IPS-11a (cell line): Measurements from ENCODE around the gene GRM7.

ENCODE experiments used
- H3K4me3 ChIP-seq: one replicate; pipeline ENCODE4 v1.5.1; 2013; ENCODE audit warnings: low read depth, low read length, control low read depth

The GRM7 gene

GRCh38 chr3:7632305-7632704 is 771.4 kb downstream of the GRM7 start:
- no peak overlapping the region for H3K4me3 ChIP-seq

GRCh38 chr3:7637694-7638093 is 776.8 kb downstream of the GRM7 start:
- H3K4me3 ChIP-seq: no peak overlapping the region

GRCh38 chr3:7638103-7638502 is 777.2 kb downstream of the GRM7 start:
- H3K4me3 ChIP-seq: no peak overlapping the region

GRCh38 chr3:7640787-7641186 is 779.9 kb downstream of the GRM7 start:
- H3K4me3 ChIP-seq: no peak overlapping the region

- no peak overlapping the region for H3K4me3 ChIP-seq
Observed at GRCh38 chr3:7646851-7647250, 785.9 kb downstream of the GRM7 start.

GRCh38 chr3:7650466-7650865 is 789.6 kb downstream of the GRM7 start:
- no peak overlapping the region for H3K4me3 ChIP-seq

- H3K4me3 ChIP-seq: no peak overlapping the region
Observed at GRCh38 chr3:7651274-7651673, 790.4 kb downstream of the GRM7 start.

GRCh38 chr3:7657214-7658112 is 796.5 kb downstream of the GRM7 start:
- no peak overlapping the region for H3K4me3 ChIP-seq

GRCh38 chr3:7658294-7658693 is 797.4 kb downstream of the GRM7 start:
- no peak overlapping the region for H3K4me3 ChIP-seq

GRCh38 chr3:7659079-7659478 is 798.2 kb downstream of the GRM7 start:
- no peak overlapping the region for H3K4me3 ChIP-seq

- no peak overlapping the region for H3K4me3 ChIP-seq
Observed at GRCh38 chr3:7663771-7664170, 802.9 kb downstream of the GRM7 start.

GRCh38 chr3:7667774-7668173 is 806.9 kb downstream of the GRM7 start:
- no peak overlapping the region for H3K4me3 ChIP-seq

- H3K4me3 ChIP-seq: no peak overlapping the region
Observed at GRCh38 chr3:7669641-7670040, 808.7 kb downstream of the GRM7 start.

GRCh38 chr3:7678521-7678920 is 817.6 kb downstream of the GRM7 start:
- no peak overlapping the region for H3K4me3 ChIP-seq

- no peak overlapping the region for H3K4me3 ChIP-seq
Observed at GRCh38 chr3:7682822-7683229, 821.9 kb downstream of the GRM7 start.

GRCh38 chr3:7683426-7683825 is 822.5 kb downstream of the GRM7 start:
- H3K4me3 ChIP-seq: no peak overlapping the region

GRCh38 chr3:7684182-7684715 is 823.3 kb downstream of the GRM7 start:
- no peak overlapping the region for H3K4me3 ChIP-seq

GRCh38 chr3:7687428-7688147 is 826.7 kb downstream of the GRM7 start:
- H3K4me3 ChIP-seq: no peak overlapping the region

- no peak overlapping the region for H3K4me3 ChIP-seq
Observed at GRCh38 chr3:7692866-7693265, 832.0 kb downstream of the GRM7 start.

- no peak overlapping the region for H3K4me3 ChIP-seq
Observed at GRCh38 chr3:7693976-7694375, 833.1 kb downstream of the GRM7 start.

GRCh38 chr3:7695049-7695448 is 834.1 kb downstream of the GRM7 start:
- no peak overlapping the region for H3K4me3 ChIP-seq

- H3K4me3 ChIP-seq: no peak overlapping the region
Observed at GRCh38 chr3:7696320-7696719, 835.4 kb downstream of the GRM7 start.
